ENCODE measurements around the gene MUC4. TPM values are rescaled to one million over a fixed set of nuclear protein-coding genes. Genes with fewer than 3 reads are reported as not detected.
"Not testable (repeated sequence)": the region's sequence is repeated elsewhere in the genome, so short reads cannot be mapped to it uniquely, and the experiment has no call there.

MUC4 gene
- polyA plus RNA-seq, 3 donors: not detected

DNA sequence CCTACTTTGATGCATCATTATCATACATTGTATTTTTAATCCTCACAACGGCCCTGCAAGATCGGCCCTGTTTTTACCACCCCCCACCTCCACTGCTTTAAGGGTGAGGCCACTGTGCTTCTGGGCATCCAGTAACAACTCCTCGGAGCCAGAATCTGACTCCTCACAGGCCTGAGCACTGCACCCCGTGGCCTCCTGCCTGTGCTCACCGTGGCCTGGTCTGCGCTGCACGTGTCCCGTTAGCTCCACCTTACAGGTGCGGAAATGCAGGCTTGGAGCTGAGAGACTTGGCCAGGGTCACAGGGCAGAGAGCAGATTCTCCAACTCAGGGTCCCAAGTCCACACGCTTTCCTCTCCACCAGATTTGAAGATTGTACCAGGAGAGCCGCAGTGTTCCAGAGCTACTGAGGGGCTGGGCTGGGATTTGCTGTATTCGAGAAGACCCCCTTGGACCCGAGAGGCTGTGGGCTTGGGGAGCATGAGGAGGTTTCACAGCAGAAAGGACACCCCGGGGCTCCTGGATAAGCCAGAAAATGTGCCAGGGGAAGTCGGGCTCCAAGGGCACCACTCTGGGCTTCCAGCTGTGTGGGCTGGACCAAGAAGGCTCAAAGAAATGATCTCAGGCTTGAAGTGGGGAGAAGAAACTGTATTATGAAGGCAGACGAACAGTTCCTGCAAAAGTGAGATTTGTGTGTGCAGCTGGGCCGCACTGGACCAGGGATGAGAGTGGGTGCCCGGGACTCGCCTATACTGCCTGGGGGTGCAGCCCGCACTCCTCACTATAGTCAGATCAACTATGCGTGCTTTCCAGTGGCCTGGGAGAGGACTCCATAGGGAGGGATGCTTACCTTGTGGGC, 89.4 kb downstream of the MUC4 start:
- not testable (repeated sequence) for H3K36me3 Mint-ChIP-seq
- WGBS (ENCODE audit: insufficient coverage): 94% methylated on average over 3 of the region's 21 CpGs

DNA sequence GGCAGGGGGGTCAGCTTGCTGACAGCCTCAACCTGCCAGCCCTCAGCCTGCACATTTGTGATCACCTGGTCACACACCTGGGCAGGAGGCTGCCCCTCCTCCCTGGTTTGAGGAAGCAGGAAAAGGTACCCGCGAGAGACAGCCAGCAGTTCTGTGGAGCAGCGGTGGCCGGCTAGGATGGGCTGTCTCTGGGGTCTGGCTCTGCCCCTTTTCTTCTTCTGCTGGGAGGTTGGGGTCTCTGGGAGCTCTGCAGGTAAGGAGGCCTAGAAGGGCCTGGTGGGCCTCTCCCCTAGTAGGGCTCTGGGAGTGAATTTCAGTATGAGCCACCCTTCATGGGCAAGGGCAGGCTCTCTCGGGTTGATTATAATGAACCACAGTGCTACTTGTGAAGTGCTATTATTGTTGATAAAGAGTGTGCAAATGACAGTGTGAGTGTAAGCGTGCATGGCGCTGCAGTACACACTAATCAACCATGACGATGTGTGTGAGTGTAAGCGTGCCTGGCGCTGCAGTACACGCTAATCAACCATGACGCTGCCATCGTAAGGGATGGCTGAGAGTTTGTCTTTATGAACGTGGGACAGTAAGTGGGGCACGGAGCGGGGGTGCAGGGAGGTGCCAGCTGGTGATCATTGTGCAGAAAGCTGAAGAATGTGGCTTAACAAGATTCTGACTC, 90.8 kb downstream of the MUC4 start, which contains the start of gene MUC20:
MUC20 (plus strand) TSS at position 148 of the 676 bp plus-strand sequence; CDS start at position 178, 30 bp downstream.
- H3K36me3 Mint-ChIP-seq; H3K27ac ChIP-seq (ENCODE audit: low read depth in 1 of 2, low read length in 2 of 2); H2AFZ ChIP-seq (ENCODE audit: insufficient read depth, low read depth, low read length, poor library complexity, severe bottlenecking); H3K36me3 ChIP-seq (replicated peaks in 1 of 2; ENCODE audit: control insufficient read depth in 1 of 2, insufficient read depth in 2 of 2, low read length in 2 of 2); H3K9ac ChIP-seq (ENCODE audit: insufficient read depth, low read length, poor library complexity, severe bottlenecking); H3K27me3 ChIP-seq (ENCODE audit: control insufficient read depth in 2 of 2, insufficient read depth in 2 of 2, low read length in 2 of 2); H3K79me2 ChIP-seq (ENCODE audit: insufficient read depth, low read length); H3K4me3 Mint-ChIP-seq; intact Hi-C loops (cut with micrococcal nuclease); H3K9me3 Mint-ChIP-seq; H3K4me2 ChIP-seq (replicated peaks; ENCODE audit: extremely low read depth, low read length, poor library complexity, severe bottlenecking); H3K4me1 ChIP-seq (ENCODE audit: control insufficient read depth in 1 of 2, insufficient read depth in 2 of 2, low read length in 2 of 2); H3K4me1 Mint-ChIP-seq; H3K9me3 ChIP-seq (replicated peaks in 1 of 2; ENCODE audit: control insufficient read depth in 1 of 2, insufficient read depth in 1 of 2, low read length in 2 of 2); H4K20me1 ChIP-seq (ENCODE audit: insufficient read depth, low read length); H3K4me3 ChIP-seq (replicated peaks in 1 of 3; ENCODE audit: low read depth in 2 of 3, low read length in 3 of 3): not testable (repeated sequence)
- peak in 1 of 3 donors; percentile 4 for DNase-seq
- Mint-ChIP-seq H3K27ac (peak within 1 kb of the TSS in 1 of 7 donors; percentile 1), H3K27me3 (ENCODE audit: low read depth in 3 of 3) (peaks cover 11 to 12% (median 11%) of the 10 kb centered on the region in 3 donors)
- WGBS (ENCODE audit: insufficient coverage): 64% methylated on average over 4 of the region's 16 CpGs

More for the DNA sequence above, 89.4 kb downstream of the MUC4 start:
- intact Hi-C loops (cut with micrococcal nuclease); DNase-seq; H3K27ac ChIP-seq (ENCODE audit: low read depth in 1 of 2, low read length in 2 of 2); H3K27ac Mint-ChIP-seq; H3K36me3 ChIP-seq (replicated peaks in 1 of 2; ENCODE audit: control insufficient read depth in 1 of 2, insufficient read depth in 2 of 2, low read length in 2 of 2); H3K4me1 ChIP-seq (ENCODE audit: control insufficient read depth in 1 of 2, insufficient read depth in 2 of 2, low read length in 2 of 2); H3K9me3 ChIP-seq (replicated peaks in 1 of 2; ENCODE audit: control insufficient read depth in 1 of 2, insufficient read depth in 1 of 2, low read length in 2 of 2); H3K79me2 ChIP-seq (ENCODE audit: insufficient read depth, low read length); H3K4me2 ChIP-seq (replicated peaks; ENCODE audit: extremely low read depth, low read length, poor library complexity, severe bottlenecking); H4K20me1 ChIP-seq (ENCODE audit: insufficient read depth, low read length); H2AFZ ChIP-seq (ENCODE audit: insufficient read depth, low read depth, low read length, poor library complexity, severe bottlenecking); H3K4me3 Mint-ChIP-seq; H3K4me1 Mint-ChIP-seq; H3K9ac ChIP-seq (ENCODE audit: insufficient read depth, low read length, poor library complexity, severe bottlenecking); H3K27me3 ChIP-seq (ENCODE audit: control insufficient read depth in 2 of 2, insufficient read depth in 2 of 2, low read length in 2 of 2); H3K4me3 ChIP-seq (replicated peaks in 1 of 3; ENCODE audit: low read depth in 2 of 3, low read length in 3 of 3); H3K9me3 Mint-ChIP-seq: not testable (repeated sequence)
- peaks cover 9 to 13% (median 11%) of the 10 kb centered on the region in 3 donors for H3K27me3 Mint-ChIP-seq (ENCODE audit: low read depth in 3 of 3)

GRCh38 chr3:195719514-195720254, 92.0 kb downstream of the MUC4 start:
- H3K4me1 Mint-ChIP-seq; H3K79me2 ChIP-seq (ENCODE audit: insufficient read depth, low read length); H4K20me1 ChIP-seq (ENCODE audit: insufficient read depth, low read length); H3K4me3 ChIP-seq (replicated peaks in 1 of 3; ENCODE audit: low read depth in 2 of 3, low read length in 3 of 3); H2AFZ ChIP-seq (ENCODE audit: insufficient read depth, low read depth, low read length, poor library complexity, severe bottlenecking); H3K36me3 Mint-ChIP-seq; DNase-seq; H3K4me3 Mint-ChIP-seq; H3K4me1 ChIP-seq (ENCODE audit: control insufficient read depth in 1 of 2, insufficient read depth in 2 of 2, low read length in 2 of 2); H3K27me3 ChIP-seq (ENCODE audit: control insufficient read depth in 2 of 2, insufficient read depth in 2 of 2, low read length in 2 of 2); H3K9me3 Mint-ChIP-seq; H3K4me2 ChIP-seq (replicated peaks; ENCODE audit: extremely low read depth, low read length, poor library complexity, severe bottlenecking); intact Hi-C loops (cut with micrococcal nuclease); H3K9me3 ChIP-seq (replicated peaks in 1 of 2; ENCODE audit: control insufficient read depth in 1 of 2, insufficient read depth in 1 of 2, low read length in 2 of 2); H3K27ac Mint-ChIP-seq; H3K27ac ChIP-seq (ENCODE audit: low read depth in 1 of 2, low read length in 2 of 2); H3K9ac ChIP-seq (ENCODE audit: insufficient read depth, low read length, poor library complexity, severe bottlenecking); H3K36me3 ChIP-seq (replicated peaks in 1 of 2; ENCODE audit: control insufficient read depth in 1 of 2, insufficient read depth in 2 of 2, low read length in 2 of 2): not testable (repeated sequence)
- H3K27me3 Mint-ChIP-seq (ENCODE audit: low read depth in 3 of 3): peaks cover 11 to 12% (median 11%) of the 10 kb centered on the region in 3 donors
- WGBS (ENCODE audit: insufficient coverage): 92% methylated on average over 11 of the region's 16 CpGs

Data from CD14-positive monocyte (primary cell).